NOMO-1 treated with dmso at 0.1 percent for 144 hours (cell line): ENCODE results near the gene ABCA2.
"Not testable (repeated sequence)": the region's sequence is repeated elsewhere in the genome, so short reads cannot be mapped to it uniquely, and the experiment has no call there.

ENCODE experiments used
- DNase-seq: peaks from one replicate; lab custom pipeline; 2025; ENCODE audit not compliant: unreplicated experiment; lab: John Stamatoyannopoulos, UW

Gene ABCA2

GRCh38 chr9:137017071-137017470, 11.0 kb downstream of the ABCA2 start:
- no peak for DNase-seq

DNA sequence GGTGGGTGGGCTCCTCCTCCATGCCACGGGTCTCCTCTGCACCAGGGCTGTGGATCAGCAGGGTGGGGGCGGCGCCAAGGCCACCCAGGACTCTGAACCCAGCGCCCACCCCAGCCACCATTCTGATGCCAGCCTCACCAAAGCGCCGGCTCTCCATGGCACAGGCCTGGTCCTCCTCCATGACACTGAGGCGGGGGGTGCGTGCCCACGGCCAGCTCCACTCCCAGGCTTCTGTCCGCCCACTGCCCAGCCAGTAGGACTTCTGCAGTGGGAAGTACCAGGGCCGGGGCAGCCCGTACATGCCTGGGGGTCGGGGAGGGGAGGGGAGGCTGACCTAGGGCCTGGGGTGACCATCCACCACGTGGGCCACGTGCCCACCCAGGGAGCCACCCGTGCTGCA, 11.6 kb downstream of the ABCA2 start:
- DNase-seq = no peak

GRCh38 chr9:137015976-137016375, 12.1 kb downstream of the ABCA2 start:
- DNase-seq = no peak

GRCh38 chr9:137015540-137015930, 12.5 kb downstream of the ABCA2 start:
- no peak for DNase-seq

GRCh38 chr9:137014776-137015539, 13.1 kb downstream of the ABCA2 start:
- no peak for DNase-seq

- DNase-seq = no peak
Measured at GRCh38 chr9:137014166-137014565, 13.9 kb downstream of the ABCA2 start.

- DNase-seq = no peak
Measured at GRCh38 chr9:137013571-137013940, 14.5 kb downstream of the ABCA2 start.

GRCh38 chr9:137012694-137013570, 15.1 kb downstream of the ABCA2 start:
- no peak for DNase-seq

DNA sequence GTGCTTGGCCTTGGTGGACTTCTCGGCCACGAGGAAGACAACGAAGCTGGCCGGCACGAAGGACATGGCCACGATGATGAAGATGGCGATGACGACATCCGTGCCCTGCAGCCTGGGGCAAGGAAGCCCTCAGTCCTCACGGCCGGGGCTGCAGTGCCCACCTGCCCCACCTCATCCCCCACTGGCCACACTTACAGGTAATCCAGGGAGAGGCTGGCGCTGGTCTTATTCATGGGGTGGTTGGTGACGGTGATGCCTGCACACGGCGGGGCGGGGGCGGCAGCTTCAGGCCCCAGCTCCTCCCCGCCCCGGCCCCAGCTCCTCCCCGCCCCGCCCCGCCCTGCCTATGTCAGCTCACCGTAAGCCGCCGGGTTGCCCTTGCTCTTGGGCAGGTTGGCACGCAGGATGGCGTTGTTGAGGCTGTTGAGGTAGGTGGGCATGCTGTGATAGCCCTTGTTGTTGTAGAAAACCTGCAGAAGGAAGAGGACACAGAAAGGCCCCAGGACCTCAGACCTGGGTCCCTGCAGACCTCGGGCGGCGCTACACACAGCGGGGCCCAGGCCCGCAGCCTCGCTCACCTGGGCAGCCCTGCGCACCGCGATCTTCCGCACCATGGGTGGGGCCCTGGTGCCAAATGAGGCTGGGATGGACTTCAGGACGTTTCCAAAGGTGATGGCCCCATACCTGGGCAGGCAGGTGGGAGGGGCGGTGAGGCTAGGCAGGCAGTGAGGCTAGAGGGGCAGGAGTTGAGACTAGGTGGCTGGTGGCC, 15.9 kb downstream of the ABCA2 start:
- DNase-seq = no peak

DNA sequence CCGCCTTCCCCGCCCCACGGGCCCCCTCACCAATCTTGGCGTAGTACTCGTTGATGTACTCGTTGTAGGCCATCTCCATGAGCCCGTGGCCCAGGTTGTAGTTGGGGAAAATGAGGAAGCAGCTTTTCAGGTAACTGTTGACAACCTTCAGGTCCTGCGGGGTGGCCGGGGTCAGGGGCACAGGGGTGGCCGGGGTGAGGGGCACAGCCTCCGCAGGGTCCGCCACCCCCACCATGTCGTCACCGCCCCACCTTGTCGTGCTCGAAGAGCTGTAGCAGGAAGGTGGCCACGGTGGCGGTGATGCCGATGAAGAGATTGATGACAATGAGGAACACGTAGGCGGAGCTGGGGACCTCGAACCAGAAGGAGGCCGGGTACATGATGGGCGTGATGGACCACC, 16.9 kb downstream of the ABCA2 start:
- no peak for DNase-seq

DNA sequence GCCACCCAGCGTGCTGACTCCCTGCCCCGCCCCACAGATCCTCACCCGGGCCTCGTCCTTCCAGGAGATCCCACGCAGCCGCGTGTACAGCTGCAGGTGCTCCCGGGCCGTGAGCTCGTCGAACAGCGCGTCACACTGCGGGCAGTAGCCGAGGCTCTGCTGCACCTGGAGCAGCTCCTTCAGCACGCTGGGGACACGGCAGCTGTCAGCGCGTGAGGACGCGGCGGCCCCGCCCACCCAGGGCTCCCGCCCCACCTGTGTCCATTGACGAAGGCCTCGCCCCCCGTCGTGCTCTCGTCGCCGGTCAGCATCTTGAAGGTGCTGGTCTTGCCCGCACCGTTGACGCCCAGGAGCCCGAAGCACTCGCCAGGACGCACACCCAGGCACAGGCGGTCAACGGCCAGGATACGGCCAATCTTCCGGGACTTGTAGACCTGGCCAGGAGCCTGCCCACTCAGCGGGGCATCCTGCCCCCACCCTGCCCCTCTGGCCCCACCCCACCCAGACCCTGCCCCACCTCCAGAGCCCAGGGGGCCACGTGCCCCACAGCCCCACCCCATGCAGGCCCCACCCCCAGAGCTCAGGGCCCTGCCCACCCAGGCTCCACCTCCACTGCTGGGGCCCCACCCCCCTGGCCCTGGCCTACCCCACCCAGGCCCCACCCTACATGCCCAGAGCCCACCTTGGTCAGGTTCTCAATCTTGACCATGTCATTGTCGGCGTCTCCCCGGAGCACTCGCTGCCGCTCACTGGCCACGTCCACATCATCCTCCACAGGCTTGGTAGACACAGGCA, 17.9 kb downstream of the ABCA2 start:
- DNase-seq = no peak

DNA sequence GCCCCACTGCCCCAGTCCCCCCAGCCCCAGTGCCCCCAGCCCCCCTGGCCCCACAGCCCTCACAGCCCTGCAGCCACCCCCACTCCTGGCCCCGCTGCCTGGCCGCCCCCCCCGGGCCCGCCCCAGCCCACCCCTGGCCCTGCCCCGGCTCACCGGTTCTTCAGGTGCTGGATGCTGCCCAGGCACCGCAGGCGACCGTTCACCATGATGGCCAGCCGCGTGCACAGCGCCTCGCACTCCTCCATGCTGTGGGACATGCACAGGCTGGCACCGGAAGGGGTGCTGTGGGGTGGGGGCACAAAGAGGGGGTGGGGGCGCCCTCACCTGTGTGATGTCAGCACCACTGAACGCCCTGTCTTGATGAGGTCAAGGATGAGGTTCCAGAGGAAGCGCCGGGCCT, 18.8 kb downstream of the ABCA2 start:
- no peak for DNase-seq

GRCh38 chr9:137008312-137008711, 19.7 kb downstream of the ABCA2 start:
- no peak for DNase-seq

DNA sequence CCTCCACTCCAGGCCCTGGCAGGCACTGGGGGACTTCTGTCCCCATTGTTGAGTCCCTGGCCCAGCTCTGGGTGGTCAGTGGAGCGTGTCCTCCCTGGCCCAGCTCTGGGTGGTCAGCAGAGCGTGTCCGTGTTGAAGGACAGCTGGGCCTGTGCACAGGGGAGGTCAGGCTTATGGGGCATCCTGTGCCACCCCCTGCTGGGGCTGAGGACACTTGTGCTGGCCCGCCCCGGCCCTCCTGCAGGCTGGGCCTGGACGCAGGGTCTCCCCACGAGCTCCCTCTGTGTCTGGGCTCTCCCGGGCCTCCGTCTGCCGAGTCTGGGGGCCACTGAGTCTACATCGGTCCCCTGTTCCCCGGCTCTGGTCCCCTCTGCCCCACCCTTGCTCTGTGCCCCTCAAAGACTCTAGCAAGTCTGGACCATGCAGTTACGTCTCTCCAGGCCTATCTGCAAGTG, 20.2 kb downstream of the ABCA2 start:
- DNase-seq = no peak

DNA sequence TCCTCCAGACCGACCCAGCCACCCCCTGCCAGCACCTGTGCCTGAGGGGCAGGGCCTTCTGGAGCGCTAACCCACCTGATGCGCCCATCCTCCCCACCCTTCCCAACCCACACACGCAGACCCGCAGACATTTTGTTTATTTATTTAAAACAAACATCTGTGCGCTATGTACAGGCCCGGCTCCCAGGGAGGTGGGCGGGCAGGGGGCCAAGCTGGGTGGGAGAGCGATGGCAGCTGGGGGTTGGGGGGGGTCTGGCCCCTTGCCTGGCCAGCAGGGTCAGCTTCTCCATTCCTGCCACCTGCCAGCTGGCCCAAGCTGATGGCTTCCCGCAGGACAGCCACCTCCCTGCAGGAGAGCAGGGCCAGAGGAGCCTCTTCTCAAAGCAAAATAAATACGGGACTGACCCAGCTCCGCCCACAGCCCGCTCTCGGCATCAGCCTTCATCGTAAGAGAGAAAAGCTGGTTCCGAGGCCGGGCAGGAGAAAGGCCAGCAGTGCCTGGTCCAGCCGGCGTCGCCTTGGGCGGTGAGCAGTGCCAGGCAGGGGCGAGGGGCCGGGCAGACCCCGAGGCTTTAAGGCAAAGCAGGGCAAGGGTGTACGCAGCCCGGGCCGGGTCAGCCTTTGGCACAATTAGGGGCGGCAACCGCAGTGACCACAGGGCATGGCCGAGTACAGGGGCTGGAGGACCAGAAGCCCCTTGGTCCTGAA, 20.8 kb downstream of the ABCA2 start:
- no peak for DNase-seq

- no peak for DNase-seq
Measured at GRCh38 chr9:137006116-137007003, 21.7 kb downstream of the ABCA2 start.

DNA sequence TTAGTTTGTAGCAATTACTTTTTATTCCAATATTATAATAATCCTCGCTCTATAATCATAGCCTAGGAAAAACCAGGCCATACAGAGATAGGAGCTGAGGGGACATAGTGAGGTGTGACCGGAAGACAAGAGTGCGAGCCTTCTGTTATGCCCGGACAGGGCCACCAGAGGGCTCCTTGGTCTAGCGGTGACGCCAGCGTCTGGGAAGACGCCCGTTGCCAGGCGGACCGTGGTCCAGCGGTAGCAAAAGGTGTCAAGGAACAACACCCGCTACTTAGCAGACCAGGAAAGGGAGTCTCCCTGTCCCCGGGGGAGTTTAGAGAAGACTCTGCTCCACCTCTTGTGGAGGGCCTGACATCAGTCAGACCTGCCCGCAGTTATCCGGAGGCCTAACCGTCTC, 23.8 kb downstream of the ABCA2 start:
- not testable (repeated sequence) for DNase-seq

DNA sequence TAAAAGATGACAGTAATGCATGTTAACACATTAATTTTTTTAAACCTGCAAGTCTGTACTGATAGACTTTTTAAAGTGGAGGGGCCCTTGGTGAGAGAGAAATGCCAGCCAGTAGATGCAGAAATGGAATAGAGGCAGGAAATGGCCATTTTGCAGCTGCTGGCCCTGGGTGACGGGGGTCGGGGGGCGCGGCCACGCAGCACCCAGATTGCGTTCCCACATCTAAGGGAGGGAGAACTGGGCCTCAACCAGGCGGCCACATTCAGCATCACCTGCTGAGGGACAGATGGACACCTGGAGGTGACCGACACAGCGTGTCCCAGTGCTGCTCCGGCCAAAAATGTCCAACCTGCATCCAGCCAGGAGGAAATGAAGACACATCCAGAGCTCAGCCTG, 25.4 kb downstream of the ABCA2 start:
- no peak for DNase-seq
